Gastroesophageal sphincter (tissue), 4 donors: ENCODE results near the gene DNAJC12. TPM values are rescaled to one million over a fixed set of nuclear protein-coding genes. Genes with fewer than 3 reads are reported as not detected.

Source experiments
- ATAC-seq: fragments of 150-250 bp; one replicate; pipeline ENCODE4 v1.9.1; 2016; ENCODE audit warnings: mild to moderate bottlenecking, moderate library complexity
- H3K27ac ChIP-seq, 4 donors: fragments of 200-600 bp; sonication (generic) in 3 of 4; 1 replicate in 3 of 4; 2 replicates in 1 of 4; pipeline ENCODE4 v1.5.1; 2016 to 2019
- H3K27me3 ChIP-seq: fragments of 200-600 bp; sonication (generic); one replicate; pipeline ENCODE4 v1.5.1; 2019
- H3K36me3 ChIP-seq, 2 donors: fragments of 200-600 bp; sonication (generic); one replicate each; pipeline ENCODE4 v1.5.1; 2019; ENCODE audit warnings: control low read depth in 1 of 2
- H3K4me1 ChIP-seq, 3 donors: fragments of 200-600 bp; sonication (generic); 1 replicate in 2 of 3; 2 replicates in 1 of 3; pipeline ENCODE4 v1.5.1; 2016 to 2019; ENCODE audit warnings: control low read depth in 2 of 3
- H3K4me3 ChIP-seq, 2 donors: fragments of 200-600 bp; sonication (generic); one replicate each; pipeline ENCODE4 v1.5.1; 2019; ENCODE audit warnings: mild to moderate bottlenecking in 1 of 2, moderate library complexity in 1 of 2
- H3K9me3 ChIP-seq, 3 donors: fragments of 200-600 bp; sonication (generic); one replicate each; pipeline ENCODE4 v1.5.1; 2017 to 2019; ENCODE audit warnings: control low read depth in 2 of 3
- EP300 ChIP-seq: sonication (generic); formaldehyde crosslinking; IDR thresholded peaks from one replicate; pipeline ENCODE4 v1.6.1; 2017; ENCODE audit warnings: antibody characterized with exemption, mild to moderate bottlenecking
- POLR2A ChIP-seq, 2 donors: fragments of 450-650 bp; IDR thresholded peaks; one replicate each; pipeline ENCODE4 v1.6.1; 2017; ENCODE audit warnings: antibody characterized with exemption in 2 of 2, mild to moderate bottlenecking in 2 of 2, moderate library complexity in 1 of 2
- POLR2AphosphoS5 ChIP-seq: sonication (generic); formaldehyde crosslinking; IDR thresholded peaks from one replicate; pipeline ENCODE4 v1.6.1; 2017; ENCODE audit warnings: antibody characterized with exemption
- WGBS, 2 donors: methylation state at CpG; one replicate each; pipeline ENCODE4 v1.1.5; 2018; ENCODE audit warnings: low coverage in 1 of 2; 5-methylcytosine and 5-hydroxymethylcytosine counted together
- total RNA-seq, 4 donors: library from RNA; depleted of rRNA; stranded (reverse); fragments of >200 nt; gene quantifications; one replicate each; pipeline ENCODE4 v1.1.0, GENCODE V29; 2016
- TF ChIP-seq, protein P1 (sequence below), 4 experiments: fragments of 200-600 bp in 2 of 4; fragments of 450-650 bp in 2 of 4; sonication (generic) in 1 of 4; IDR thresholded peaks; one replicate each; pipeline ENCODE4 v1.5.1; 2017 to 2019; ENCODE audit warnings: antibody characterized with exemption in 4 of 4, mild to moderate bottlenecking in 2 of 4, moderate library complexity in 2 of 4

Gene DNAJC12
- total RNA-seq, 4 donors from 2014 or later, result 2.5 to 4.6 (median 3.3) TPM

- TF ChIP-seq, protein P1, sequence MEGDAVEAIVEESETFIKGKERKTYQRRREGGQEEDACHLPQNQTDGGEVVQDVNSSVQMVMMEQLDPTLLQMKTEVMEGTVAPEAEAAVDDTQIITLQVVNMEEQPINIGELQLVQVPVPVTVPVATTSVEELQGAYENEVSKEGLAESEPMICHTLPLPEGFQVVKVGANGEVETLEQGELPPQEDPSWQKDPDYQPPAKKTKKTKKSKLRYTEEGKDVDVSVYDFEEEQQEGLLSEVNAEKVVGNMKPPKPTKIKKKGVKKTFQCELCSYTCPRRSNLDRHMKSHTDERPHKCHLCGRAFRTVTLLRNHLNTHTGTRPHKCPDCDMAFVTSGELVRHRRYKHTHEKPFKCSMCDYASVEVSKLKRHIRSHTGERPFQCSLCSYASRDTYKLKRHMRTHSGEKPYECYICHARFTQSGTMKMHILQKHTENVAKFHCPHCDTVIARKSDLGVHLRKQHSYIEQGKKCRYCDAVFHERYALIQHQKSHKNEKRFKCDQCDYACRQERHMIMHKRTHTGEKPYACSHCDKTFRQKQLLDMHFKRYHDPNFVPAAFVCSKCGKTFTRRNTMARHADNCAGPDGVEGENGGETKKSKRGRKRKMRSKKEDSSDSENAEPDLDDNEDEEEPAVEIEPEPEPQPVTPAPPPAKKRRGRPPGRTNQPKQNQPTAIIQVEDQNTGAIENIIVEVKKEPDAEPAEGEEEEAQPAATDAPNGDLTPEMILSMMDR (IDR thresholded peaks at IDR 0.05), result no peak
- TF ChIP-seq EP300 (no peak), POLR2AphosphoS5 (no peak), POLR2A (IDR thresholded peaks at IDR 0.05) (no peak)
- no peak for ATAC-seq
- Histone ChIP-seq H3K36me3 (no peaks in the 10 kb centered on the region), H3K4me3 (no peak overlapping the region), H3K4me1 (no peaks in the 10 kb centered on the region), H3K9me3 (no peaks in the 10 kb centered on the region), H3K27me3 (no peaks in the 10 kb centered on the region), H3K27ac (no peak overlapping the region)
- WGBS, 2 donors, result 81 to 91% methylated on average over 3 of the region's 3 CpGs
Measured at GRCh38 chr10:67803588-67804394, 34.2 kb downstream of the DNAJC12 start.

DNA sequence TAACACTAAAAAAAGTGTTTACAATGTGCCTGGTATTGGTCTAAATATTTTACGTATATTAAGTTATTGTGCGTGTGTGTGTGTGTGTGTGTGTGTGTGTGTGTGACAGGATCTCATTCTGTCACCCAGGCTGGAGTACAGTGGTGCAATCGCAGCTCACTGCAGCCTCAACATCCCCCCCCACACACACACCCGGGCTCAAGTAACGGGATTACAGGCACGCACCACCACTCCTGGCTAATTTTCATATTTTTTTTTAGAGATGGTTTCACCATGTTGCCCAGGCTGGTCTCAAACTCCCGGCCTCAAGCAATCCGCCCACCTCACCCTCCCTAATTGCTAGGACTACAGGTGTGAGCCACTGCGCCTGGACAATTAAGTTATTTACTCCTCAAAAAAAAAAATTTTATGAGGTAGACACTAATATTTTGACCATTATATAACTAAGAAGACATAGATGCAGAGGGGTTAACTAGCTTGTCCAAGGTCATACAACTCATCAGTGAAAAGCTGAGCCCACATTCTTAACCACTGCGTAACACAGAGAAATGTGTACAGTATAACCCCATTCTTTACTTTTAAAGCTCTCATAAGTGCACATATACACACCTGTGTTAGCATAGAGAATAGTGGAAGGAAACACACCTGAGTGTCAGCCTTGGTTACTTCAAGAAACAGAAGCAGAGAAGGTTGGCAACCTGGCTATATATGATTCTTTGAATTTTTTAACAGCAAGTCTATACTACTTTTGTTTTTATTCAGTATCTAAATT is 35.0 kb downstream of the DNAJC12 start:
- H3K36me3 ChIP-seq, result no peaks in the 10 kb centered on the region
- no peaks in the 10 kb centered on the region for H3K4me1 ChIP-seq
- ATAC-seq, result no peak
- no peak overlapping the region for H3K4me3 ChIP-seq
- H3K27me3 ChIP-seq, result no peaks in the 10 kb centered on the region
- no peaks in the 10 kb centered on the region for H3K9me3 ChIP-seq
- no peak for TF ChIP-seq EP300
- 80 to 83% methylated on average over 8 to 10 of the region's 10 CpGs for WGBS, 2 donors
- H3K27ac ChIP-seq, result no peak overlapping the region

GRCh38 chr10:67801118-67801517 is 36.9 kb downstream of the DNAJC12 start:
- H3K4me1 ChIP-seq, result no peaks in the 10 kb centered on the region
- 88 to 89% methylated on average over 1 of the region's 1 CpG for WGBS, 2 donors
- H3K36me3 ChIP-seq, result no peaks in the 10 kb centered on the region
- no peaks in the 10 kb centered on the region for H3K27me3 ChIP-seq
- no peak overlapping the region for H3K4me3 ChIP-seq
- H3K9me3 ChIP-seq, result no peaks in the 10 kb centered on the region
- TF ChIP-seq, protein P1 (IDR thresholded peaks at IDR 0.05), result no peak
- no peak for TF ChIP-seq POLR2AphosphoS5
- TF ChIP-seq POLR2A (IDR thresholded peaks at IDR 0.05), result no peak
- TF ChIP-seq EP300, result no peak
- ATAC-seq, result no peak
- no peak overlapping the region for H3K27ac ChIP-seq

- 69 to 96% methylated on average over 2 to 3 of the region's 3 CpGs for WGBS, 2 donors
- Histone ChIP-seq H3K36me3 (no peaks in the 10 kb centered on the region), H3K27me3 (no peaks in the 10 kb centered on the region), H3K4me1 (peaks cover 0 to 7% (median 0%) of the 10 kb centered on the region in 3 donors), H3K4me3 (no peak overlapping the region), H3K27ac (no peak overlapping the region), H3K9me3 (no peaks in the 10 kb centered on the region)
- TF ChIP-seq, protein P1 (IDR thresholded peaks at IDR 0.05), result no peak
- TF ChIP-seq POLR2A (IDR thresholded peaks at IDR 0.05), result no peak
- no peak for ATAC-seq
Measured at GRCh38 chr10:67794909-67795460, 43.0 kb downstream of the DNAJC12 start.

GRCh38 chr10:67794256-67794655 is 43.7 kb downstream of the DNAJC12 start:
- ATAC-seq, result no peak
- Histone ChIP-seq H3K36me3 (no peaks in the 10 kb centered on the region), H3K4me3 (no peak overlapping the region), H3K9me3 (no peaks in the 10 kb centered on the region), H3K27me3 (no peaks in the 10 kb centered on the region), H3K4me1 (peaks cover 0 to 7% (median 0%) of the 10 kb centered on the region in 3 donors), H3K27ac (no peak overlapping the region)
- TF ChIP-seq POLR2AphosphoS5 (no peak), EP300 (no peak), POLR2A (IDR thresholded peaks at IDR 0.05) (no peak)
- TF ChIP-seq, protein P1 (IDR thresholded peaks at IDR 0.05), result no peak
- 89 to 94% methylated on average over 2 to 4 of the region's 4 CpGs for WGBS, 2 donors
